ENCODE data around the gene IGSF21.

The IGSF21 gene

DNA sequence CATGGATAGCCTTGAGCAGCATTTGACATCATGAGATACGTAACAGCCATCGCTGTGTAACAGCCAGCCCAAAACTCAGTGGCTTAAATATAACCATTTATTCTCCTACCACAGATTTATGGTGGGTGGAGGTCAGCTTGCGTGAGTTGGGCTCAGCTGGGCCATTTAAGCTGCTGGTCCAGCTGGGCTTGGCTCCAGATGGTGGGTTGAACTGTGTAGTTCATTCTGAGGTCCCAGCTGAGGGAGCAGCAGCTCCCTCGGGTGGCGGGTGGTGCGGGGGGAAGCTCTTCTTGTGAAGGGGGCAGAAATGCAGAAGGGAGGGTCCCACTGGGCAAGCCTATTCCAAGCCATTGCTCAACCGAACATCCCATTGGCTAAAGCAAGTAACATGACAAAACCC is 75.9 kb downstream of the IGSF21 start:
- ATAC-seq (no peak), DNase-seq (no peak)
- H3K4me1 Mint-ChIP-seq: no peaks in the 10 kb centered on the region
- no peaks in the 10 kb centered on the region for H3K9me3 Mint-ChIP-seq
- no peak overlapping the region for H3K27ac Mint-ChIP-seq
- H3K27me3 Mint-ChIP-seq: peaks cover 5% of the 10 kb centered on the region
- H3K4me3 Mint-ChIP-seq: no peak overlapping the region
- H3K36me3 Mint-ChIP-seq (ENCODE audit: low read depth): no peaks in the 10 kb centered on the region

DNA sequence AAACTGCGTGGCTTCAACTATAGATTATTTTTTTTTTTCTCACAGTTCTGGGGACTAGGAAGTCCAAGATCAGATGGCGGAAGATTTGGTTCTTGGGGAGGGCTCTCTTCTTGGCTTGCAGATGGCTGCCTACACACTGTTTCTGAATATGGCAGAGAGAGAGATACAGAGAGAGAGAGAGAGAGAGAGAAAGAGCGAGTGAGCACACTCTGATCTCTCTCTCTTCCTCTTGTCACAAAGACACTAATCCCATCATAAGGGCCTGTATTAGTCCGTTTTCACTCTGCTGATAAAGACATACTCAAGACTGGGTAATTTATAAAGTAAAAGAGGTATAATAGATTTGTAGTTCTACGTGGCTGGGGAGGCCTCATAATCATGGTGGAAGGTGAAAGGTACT is 79.5 kb downstream of the IGSF21 start:
- Mint-ChIP-seq H3K9me3 (no peaks in the 10 kb centered on the region), H3K4me3 (no peak overlapping the region), H3K27me3 (peaks cover 7% of the 10 kb centered on the region), H3K27ac (no peak overlapping the region), H3K4me1 (no peaks in the 10 kb centered on the region), H3K36me3 (ENCODE audit: low read depth) (no peaks in the 10 kb centered on the region)
- DNase-seq (no peak), ATAC-seq (no peak)

DNA sequence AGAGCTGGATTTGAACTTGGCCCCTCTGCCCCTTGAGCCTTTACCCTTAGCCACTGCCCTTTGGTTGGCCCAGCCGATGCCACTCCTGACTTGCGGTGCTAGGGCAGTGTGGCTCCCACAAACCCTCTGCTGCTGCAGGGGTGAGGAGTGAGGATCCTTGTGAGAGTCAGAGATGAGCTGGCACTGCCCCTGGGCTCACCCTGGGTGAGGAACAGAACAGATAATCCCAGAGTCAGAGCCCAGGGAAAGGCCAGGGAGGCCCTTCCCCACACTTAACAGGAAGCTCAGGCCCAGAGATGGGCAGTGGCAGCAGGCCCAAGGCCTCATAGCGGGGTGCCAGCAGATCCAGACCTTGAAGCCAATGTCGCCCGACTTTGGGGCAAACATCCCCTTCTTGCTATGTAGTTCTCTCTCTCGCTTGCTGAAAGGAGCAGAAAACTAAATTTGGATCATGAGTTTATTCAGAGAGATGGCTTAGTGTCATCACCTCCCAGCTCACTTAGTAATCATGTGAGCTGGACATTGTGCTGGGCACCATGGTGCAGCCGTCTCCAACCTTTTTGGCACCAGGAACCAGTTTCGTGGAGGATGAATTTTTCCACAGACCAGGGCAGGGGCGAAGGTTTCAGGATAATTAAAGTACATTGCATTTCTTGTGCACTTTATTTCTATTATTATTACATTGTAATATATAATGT is 81.4 kb downstream of the IGSF21 start:
- H3K9me3 Mint-ChIP-seq: no peaks in the 10 kb centered on the region
- no peak for ATAC-seq
- H3K4me3 Mint-ChIP-seq: no peak overlapping the region
- H3K27ac Mint-ChIP-seq: no peak overlapping the region
- H3K27me3 Mint-ChIP-seq: peaks cover 7% of the 10 kb centered on the region
- no peaks in the 10 kb centered on the region for H3K4me1 Mint-ChIP-seq
- DNase-seq: no peak
- no peaks in the 10 kb centered on the region for H3K36me3 Mint-ChIP-seq (ENCODE audit: low read depth)

DNA sequence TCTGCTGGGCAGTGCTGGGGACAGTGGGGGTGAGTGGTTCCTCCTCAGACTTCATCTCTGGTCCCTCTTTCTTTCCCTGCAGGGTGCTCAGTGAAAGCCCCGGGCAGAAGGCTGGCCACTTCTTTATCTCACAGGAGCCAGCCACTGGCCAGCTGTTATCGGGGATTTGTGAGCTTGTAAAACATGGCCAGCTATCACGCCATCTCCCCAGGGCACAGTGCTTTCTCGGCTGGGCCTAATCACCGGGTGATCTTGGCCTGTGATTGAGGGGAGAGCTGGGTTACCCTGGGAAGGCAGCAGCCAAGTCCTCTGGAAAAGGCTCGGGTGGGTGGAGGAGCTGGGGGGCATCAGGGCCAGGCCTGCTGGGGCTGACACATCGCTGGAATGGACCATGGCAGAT is 83.0 kb downstream of the IGSF21 start:
- Mint-ChIP-seq H3K4me1 (no peaks in the 10 kb centered on the region), H3K27me3 (peaks cover 9% of the 10 kb centered on the region), H3K9me3 (no peaks in the 10 kb centered on the region), H3K4me3 (no peak overlapping the region), H3K27ac (no peak overlapping the region), H3K36me3 (ENCODE audit: low read depth) (no peaks in the 10 kb centered on the region)
- DNase-seq (no peak), ATAC-seq (no peak)

DNA sequence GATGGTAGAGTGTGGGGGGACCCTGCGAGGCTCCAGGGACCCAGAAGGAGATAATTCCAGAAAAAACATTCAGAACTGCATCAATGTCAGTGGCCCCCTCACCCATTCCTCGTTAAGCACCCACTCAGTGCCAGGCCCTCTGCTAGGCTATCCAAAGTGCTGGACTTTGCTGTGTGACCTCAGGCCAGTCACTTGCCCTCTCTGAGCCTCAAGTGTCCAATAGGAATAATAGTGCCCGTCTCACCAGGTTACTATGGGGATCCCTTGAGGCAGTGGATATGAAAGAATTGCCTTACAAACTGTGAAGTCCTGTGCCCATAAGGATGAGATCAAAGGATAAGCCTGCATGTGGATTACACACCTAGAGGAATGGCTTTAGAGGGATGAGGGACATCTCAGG is 83.4 kb downstream of the IGSF21 start:
- Mint-ChIP-seq H3K4me1 (no peaks in the 10 kb centered on the region), H3K36me3 (ENCODE audit: low read depth) (no peaks in the 10 kb centered on the region), H3K9me3 (no peaks in the 10 kb centered on the region), H3K27me3 (peaks cover 12% of the 10 kb centered on the region), H3K27ac (no peak overlapping the region), H3K4me3 (no peak overlapping the region)
- no peak for ATAC-seq
- no peak for DNase-seq

DNA sequence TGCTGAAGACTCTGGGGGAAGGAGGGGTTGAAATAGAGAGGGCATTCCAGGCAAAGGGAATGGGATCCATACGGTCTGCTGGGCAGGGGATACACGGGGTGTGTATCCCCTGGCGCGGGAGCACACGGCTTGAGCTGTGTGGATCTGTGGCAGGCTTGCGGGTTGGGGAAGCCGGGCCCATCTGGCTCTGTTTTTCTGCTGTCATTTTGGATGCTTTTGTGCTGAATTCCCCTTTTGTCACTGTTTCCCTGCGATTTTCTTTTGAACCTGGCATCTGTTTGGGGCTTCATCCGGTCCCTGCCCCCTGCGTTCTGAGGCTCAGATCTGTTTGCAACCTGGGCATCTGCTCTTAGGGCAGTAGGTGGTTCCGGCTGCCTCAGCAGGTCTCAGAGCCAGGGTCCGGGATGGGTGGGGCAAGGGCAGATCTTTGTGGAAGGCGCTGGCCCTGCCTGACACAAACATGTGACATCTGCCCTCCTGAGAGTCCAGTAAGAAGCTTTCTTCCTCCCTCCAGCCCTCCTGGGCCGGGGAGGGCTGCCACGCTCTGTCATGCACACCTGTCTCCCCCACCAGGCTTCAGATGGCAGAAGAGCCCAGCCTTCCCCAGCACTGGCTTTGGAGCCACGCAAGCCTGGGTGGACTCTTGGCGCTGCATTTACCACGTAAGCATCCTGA is 84.0 kb downstream of the IGSF21 start:
- no peak for DNase-seq
- H3K27ac Mint-ChIP-seq: no peak overlapping the region
- H3K36me3 Mint-ChIP-seq (ENCODE audit: low read depth): no peaks in the 10 kb centered on the region
- peaks cover 16% of the 10 kb centered on the region for H3K27me3 Mint-ChIP-seq
- no peaks in the 10 kb centered on the region for H3K4me1 Mint-ChIP-seq
- H3K4me3 Mint-ChIP-seq: no peak overlapping the region
- ATAC-seq: no peak
- no peaks in the 10 kb centered on the region for H3K9me3 Mint-ChIP-seq

DNA sequence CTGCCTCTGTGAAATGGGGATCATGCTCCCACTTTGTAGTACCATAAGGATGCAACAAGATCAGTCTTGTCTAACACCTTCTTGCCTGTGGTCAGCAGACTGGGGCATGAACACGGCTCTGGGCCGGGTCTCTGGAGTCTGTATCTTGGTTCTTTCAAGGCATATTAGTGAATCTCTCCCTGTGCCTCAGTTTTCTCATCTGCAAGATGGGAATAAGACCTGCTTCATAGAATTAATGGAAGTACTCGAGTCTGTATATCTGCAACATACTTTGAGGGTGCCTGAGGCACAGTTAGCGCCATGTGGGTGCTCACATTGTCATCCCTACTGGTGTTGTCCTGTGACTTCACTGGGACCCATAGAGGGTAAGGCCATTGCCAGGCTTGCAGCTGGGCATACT is 84.6 kb downstream of the IGSF21 start:
- Mint-ChIP-seq H3K36me3 (ENCODE audit: low read depth) (no peaks in the 10 kb centered on the region), H3K27ac (no peak overlapping the region), H3K4me3 (no peak overlapping the region), H3K9me3 (no peaks in the 10 kb centered on the region), H3K4me1 (no peaks in the 10 kb centered on the region), H3K27me3 (peaks cover 17% of the 10 kb centered on the region)
- DNase-seq (no peak), ATAC-seq (no peak)

DNA sequence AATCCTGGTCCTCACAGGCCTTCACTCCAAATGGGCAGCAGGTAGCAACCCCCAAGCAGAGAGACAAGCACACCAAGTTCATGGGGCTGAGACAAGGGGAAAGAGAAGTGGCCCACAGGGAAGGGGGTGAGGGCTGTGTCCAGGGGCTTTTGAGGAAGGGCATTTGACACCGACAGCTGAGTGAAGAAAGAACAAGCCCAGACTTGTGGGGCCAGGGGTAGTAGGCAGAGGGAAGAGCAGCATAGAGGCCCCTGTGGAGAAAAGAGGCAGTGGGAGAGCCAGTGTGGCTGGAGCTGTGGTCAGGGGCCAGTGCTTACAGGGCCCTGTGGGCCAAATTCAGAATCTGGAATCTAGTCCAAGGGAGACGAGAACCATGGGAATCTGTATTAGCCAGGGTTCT is 85.4 kb downstream of the IGSF21 start:
- Mint-ChIP-seq H3K27me3 (peaks cover 19% of the 10 kb centered on the region), H3K36me3 (ENCODE audit: low read depth) (no peaks in the 10 kb centered on the region), H3K9me3 (no peaks in the 10 kb centered on the region), H3K4me1 (no peaks in the 10 kb centered on the region), H3K27ac (no peak overlapping the region), H3K4me3 (no peak overlapping the region)
- DNase-seq: no peak
- no peak for ATAC-seq

DNA sequence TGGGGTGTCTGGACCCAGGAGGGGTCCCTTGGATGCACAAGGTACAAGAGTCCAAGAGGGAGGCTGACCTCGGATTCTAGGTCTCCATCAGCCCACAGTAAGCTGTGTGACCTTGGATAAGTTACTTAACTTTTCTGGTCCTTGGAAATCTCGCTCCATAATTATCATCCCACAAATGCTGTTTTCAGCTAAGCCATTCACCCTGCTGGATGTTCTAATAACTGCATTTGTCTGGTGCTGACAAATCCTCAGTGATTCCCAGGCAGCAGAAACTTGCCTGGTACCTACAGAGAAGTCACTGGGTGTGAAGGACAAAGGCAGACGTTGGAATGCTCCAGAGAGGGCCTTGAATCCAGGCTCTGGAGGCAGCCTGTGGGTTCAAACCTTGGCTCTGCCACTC is 89.7 kb downstream of the IGSF21 start:
- no peaks in the 10 kb centered on the region for H3K36me3 Mint-ChIP-seq (ENCODE audit: low read depth)
- peaks cover 30% of the 10 kb centered on the region for H3K27me3 Mint-ChIP-seq
- ATAC-seq (no peak), DNase-seq (no peak)
- no peaks in the 10 kb centered on the region for H3K4me1 Mint-ChIP-seq
- no peak overlapping the region for H3K27ac Mint-ChIP-seq
- H3K4me3 Mint-ChIP-seq: no peak overlapping the region
- H3K9me3 Mint-ChIP-seq: no peaks in the 10 kb centered on the region

DNA sequence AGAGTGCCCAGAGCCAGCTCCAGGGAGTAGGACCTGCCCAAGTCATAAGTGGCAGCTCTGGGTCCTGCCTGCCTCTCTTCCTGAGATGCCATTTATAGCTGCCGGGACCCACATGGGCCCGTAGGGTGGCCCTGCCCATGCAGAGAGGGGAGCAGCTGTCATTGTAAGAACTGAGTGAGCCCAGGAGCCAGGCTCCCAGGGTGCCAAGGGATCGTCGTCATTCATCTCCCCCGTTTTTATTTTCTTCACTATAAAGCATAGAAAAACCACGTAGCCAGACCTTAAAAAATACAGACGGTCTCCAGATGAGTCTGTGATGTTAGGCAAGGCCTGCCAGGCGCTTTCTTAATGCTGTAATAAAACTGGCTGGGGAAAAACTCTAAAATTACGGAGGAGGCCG is 90.7 kb downstream of the IGSF21 start:
- Mint-ChIP-seq H3K4me1 (no peaks in the 10 kb centered on the region), H3K27me3 (peaks cover 28% of the 10 kb centered on the region), H3K27ac (no peak overlapping the region), H3K4me3 (no peak overlapping the region), H3K36me3 (ENCODE audit: low read depth) (no peaks in the 10 kb centered on the region), H3K9me3 (no peaks in the 10 kb centered on the region)
- ATAC-seq (no peak), DNase-seq (no peak)

DNA sequence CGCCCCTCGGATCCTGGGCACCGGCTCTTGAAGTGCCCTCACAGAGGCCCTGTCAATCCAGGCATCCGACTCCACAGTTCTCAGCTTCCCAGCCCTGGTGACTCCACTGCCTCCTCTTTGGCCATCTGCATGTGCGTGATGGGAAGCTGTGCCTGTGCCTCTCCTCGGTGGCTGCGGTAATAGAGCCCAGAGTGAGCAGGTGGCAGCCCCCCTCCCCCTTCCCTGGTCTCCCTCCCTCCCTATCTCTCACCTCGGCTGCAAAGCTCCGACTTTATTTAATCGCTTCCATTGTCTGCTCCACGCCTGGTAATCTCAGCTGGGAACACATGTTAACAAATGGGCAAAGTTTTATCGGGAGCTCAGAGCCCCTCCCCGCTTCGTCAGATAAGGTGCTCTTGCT is 91.9 kb downstream of the IGSF21 start:
- no peaks in the 10 kb centered on the region for H3K9me3 Mint-ChIP-seq
- H3K4me3 Mint-ChIP-seq: no peak overlapping the region
- H3K36me3 Mint-ChIP-seq (ENCODE audit: low read depth): no peaks in the 10 kb centered on the region
- DNase-seq (no peak), ATAC-seq (no peak)
- H3K4me1 Mint-ChIP-seq: no peaks in the 10 kb centered on the region
- H3K27ac Mint-ChIP-seq: no peak overlapping the region
- H3K27me3 Mint-ChIP-seq: peaks cover 28% of the 10 kb centered on the region

DNA sequence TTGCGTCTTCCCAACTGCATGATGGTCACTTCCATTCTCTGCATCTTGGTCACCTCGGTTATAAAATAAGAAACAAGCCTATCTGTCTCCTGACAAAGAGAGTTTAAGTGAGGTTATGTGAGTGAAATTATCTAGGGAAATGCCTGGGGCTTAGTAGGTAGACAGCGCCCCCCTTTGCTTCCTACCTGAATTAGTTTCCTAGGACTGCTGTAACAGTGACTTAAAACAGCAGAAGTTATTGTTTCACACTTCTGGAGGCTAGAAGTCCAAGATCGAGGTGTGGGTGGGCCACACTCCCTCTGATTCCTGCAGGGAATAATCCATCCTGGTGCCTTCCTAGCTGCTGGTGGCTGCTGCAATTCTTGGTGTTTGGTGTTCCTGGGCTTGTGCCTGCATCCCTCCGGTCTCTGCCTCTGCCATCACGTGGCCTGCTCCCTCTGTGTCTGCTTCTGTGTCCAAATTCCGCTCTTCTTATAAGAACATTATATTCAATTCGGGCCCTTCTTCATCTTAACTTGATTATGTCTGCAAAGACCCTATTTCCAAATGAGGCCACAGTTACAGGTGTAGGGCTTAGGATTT is 92.6 kb downstream of the IGSF21 start:
- no peaks in the 10 kb centered on the region for H3K36me3 Mint-ChIP-seq (ENCODE audit: low read depth)
- ATAC-seq: no peak

DNA sequence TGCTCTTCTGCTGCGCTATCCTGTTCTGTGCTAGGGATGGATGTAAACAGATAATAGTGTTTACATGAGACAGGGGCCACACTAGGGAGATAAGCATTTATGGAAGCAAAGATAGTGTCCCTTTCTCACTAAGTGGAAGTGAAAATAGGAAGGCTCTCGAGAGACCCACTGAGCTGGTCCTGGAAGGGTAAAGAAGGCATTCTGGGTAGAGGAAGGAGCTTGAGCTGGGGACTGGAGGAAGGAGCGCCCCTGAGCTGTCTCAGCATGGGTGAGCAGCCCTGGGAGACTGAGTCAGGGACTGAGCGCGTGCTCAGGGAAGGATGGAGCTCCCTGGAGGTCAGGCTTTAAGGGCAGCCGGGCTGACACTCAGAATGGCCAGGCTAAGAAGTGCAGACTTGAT is 93.3 kb downstream of the IGSF21 start:
- no peaks in the 10 kb centered on the region for H3K4me1 Mint-ChIP-seq
- no peaks in the 10 kb centered on the region for H3K9me3 Mint-ChIP-seq
- peaks cover 24% of the 10 kb centered on the region for H3K27me3 Mint-ChIP-seq
- no peaks in the 10 kb centered on the region for H3K36me3 Mint-ChIP-seq (ENCODE audit: low read depth)
- no peak overlapping the region for H3K27ac Mint-ChIP-seq
- DNase-seq (no peak), ATAC-seq (no peak)
- H3K4me3 Mint-ChIP-seq: no peak overlapping the region

More for the DNA sequence above, 92.6 kb downstream of the IGSF21 start:
- Mint-ChIP-seq H3K4me1 (no peaks in the 10 kb centered on the region), H3K9me3 (no peaks in the 10 kb centered on the region), H3K4me3 (no peak overlapping the region), H3K27ac (no peak overlapping the region), H3K27me3 (peaks cover 28% of the 10 kb centered on the region)
- no peak for DNase-seq

DNA sequence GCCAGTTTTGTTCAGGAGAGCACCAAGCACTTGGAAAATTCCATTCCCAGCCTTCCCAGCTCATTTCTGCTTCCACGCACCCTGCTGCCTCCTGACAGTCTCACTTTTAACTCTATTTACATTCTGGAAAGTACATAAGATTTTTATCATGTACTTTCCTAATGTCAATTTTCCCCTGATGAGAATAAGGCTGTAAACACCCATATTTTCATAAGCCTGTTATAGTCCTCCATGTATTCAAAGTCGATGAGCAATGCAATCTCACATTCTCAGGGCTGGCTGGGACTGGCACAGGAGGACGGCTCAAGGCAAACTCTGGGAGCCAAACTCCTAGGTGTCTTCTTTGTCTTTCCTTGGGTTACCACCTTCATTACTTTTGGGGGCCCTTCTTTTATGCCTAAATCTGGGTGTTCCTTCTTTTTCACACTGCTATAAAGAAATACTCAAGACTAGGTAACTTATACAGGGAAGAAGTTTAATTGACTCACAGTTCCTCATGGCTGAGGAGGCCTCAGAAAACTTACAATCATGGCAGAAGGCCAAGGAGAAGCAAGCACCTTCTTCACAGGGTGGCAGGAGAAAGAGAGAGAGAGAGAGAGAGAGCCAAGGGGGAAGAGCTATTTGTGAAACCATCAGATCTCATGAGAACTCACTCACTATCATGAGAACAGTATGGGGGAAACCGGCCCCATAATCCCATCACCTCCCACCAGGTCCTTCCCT is 94.6 kb downstream of the IGSF21 start:
- Mint-ChIP-seq H3K4me3 (no peak overlapping the region), H3K27ac (no peak overlapping the region), H3K27me3 (peaks cover 21% of the 10 kb centered on the region), H3K9me3 (peaks cover 7% of the 10 kb centered on the region), H3K4me1 (no peaks in the 10 kb centered on the region), H3K36me3 (ENCODE audit: low read depth) (no peaks in the 10 kb centered on the region)
- ATAC-seq: no peak
- no peak for DNase-seq

DNA sequence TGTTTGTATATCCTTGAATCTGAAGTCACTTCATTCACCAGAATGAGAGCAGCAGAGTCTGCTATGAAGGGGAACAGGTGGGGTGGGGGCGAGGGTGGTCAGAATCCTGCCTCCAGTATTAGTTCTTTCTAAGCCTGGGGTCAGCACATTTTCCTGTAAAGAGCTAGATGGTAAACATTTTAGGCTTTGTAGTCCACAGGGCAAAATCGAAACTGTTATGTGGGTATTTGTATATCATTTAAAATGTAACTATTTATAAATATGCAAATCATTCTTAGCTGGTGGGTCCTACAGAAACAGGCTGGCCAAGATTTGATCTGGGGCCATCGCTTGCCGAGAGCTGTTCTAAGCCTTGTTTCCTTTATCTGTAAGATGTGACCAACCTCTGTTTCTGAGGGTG is 96.0 kb downstream of the IGSF21 start:
- Mint-ChIP-seq H3K4me3 (no peak overlapping the region), H3K4me1 (no peaks in the 10 kb centered on the region), H3K9me3 (peaks cover 8% of the 10 kb centered on the region), H3K27ac (no peak overlapping the region), H3K27me3 (peaks cover 19% of the 10 kb centered on the region), H3K36me3 (ENCODE audit: low read depth) (no peaks in the 10 kb centered on the region)
- DNase-seq (no peak), ATAC-seq (no peak)
